Measurements from ENCODE around the gene SLC35F1.

GRCh38 chr6:118134206-118134605, 227.1 kb downstream of the SLC35F1 start:
- TF ChIP-seq ZFP41 (tag by site-specific recombination; IDR thresholded peaks at IDR 0.05; ENCODE audit: borderline replicate concordance), result no peak
- TF ChIP-seq SP2 (tag by site-specific recombination; IDR thresholded peaks at IDR 0.05), result no peak
- no peak for TF ChIP-seq HOXC10 (CRISPR knock-in tag; IDR thresholded peaks at IDR 0.05)
- no peak for TF ChIP-seq CTCF (tag by site-specific recombination; IDR thresholded peaks at IDR 0.05)
- TF ChIP-seq ZNF223 (tag by site-specific recombination; IDR thresholded peaks at IDR 0.05), result no peak
- no peak for TF ChIP-seq ZNF146 (tag by site-specific recombination; IDR thresholded peaks at IDR 0.05)
- TF ChIP-seq KLF7 (tag by site-specific recombination; IDR thresholded peaks at IDR 0.05; ENCODE audit: borderline replicate concordance), result no peak
- TF ChIP-seq ZNF239 (tag by site-specific recombination; IDR thresholded peaks at IDR 0.05), result no peak
- TF ChIP-seq ZNF114 (tag by site-specific recombination; IDR thresholded peaks at IDR 0.05), result no peak
- TF ChIP-seq MYNN (tag by site-specific recombination; IDR thresholded peaks at IDR 0.05; ENCODE audit: borderline replicate concordance), result no peak
- no peak for TF ChIP-seq ZBTB49 (tag by site-specific recombination; IDR thresholded peaks at IDR 0.05; ENCODE audit: low read depth)
